Rectal smooth muscle tissue (tissue), 1 donor: Measurements from ENCODE around the gene NREP.

ENCODE experiments used
- H3K27ac ChIP-seq: one replicate; pipeline ENCODE4 v1.7.0; 2013; ENCODE audit warnings: low read depth, low read length, inconsistent platforms
- H3K27me3 ChIP-seq: one replicate; pipeline ENCODE4 v1.7.0; 2013; ENCODE audit warnings: low read length; ENCODE audit not compliant: control insufficient read depth, insufficient read depth
- H3K36me3 ChIP-seq: one replicate; pipeline ENCODE4 v1.7.0; 2013; ENCODE audit warnings: low read length; ENCODE audit not compliant: control insufficient read depth, insufficient read depth
- H3K4me1 ChIP-seq: one replicate; pipeline ENCODE4 v1.7.0; 2013; ENCODE audit warnings: low read length; ENCODE audit not compliant: control insufficient read depth, insufficient read depth
- H3K4me3 ChIP-seq: one replicate; pipeline ENCODE4 v1.7.0; 2013; ENCODE audit warnings: low read length
- H3K9ac ChIP-seq: one replicate; pipeline ENCODE4 v1.7.0; 2013; ENCODE audit warnings: low read length

NREP gene

GRCh38 chr5:111757355-111758283 is 625 bp upstream of the NREP start:
- Histone ChIP-seq H3K4me1 (peaks cover 10% of the 10 kb centered on the region), H3K9ac (peak overlapping the region; percentile 57), H3K27ac (peak overlapping the region; percentile 86), H3K4me3 (peak overlapping the region; percentile 70), H3K27me3 (no peaks in the 10 kb centered on the region), H3K36me3 (no peaks in the 10 kb centered on the region)

GRCh38 chr5:111755942-111756381 is 1.0 kb downstream of the NREP start:
- Histone ChIP-seq H3K9ac (no peak overlapping the region), H3K27me3 (no peaks in the 10 kb centered on the region), H3K4me1 (peaks cover 10% of the 10 kb centered on the region), H3K27ac (peak overlapping the region; percentile 86), H3K4me3 (peak overlapping the region; percentile 70), H3K36me3 (no peaks in the 10 kb centered on the region)

GRCh38 chr5:111755345-111755941 is 1.6 kb downstream of the NREP start:
- H3K36me3 ChIP-seq: no peaks in the 10 kb centered on the region
- peaks cover 10% of the 10 kb centered on the region for H3K4me1 ChIP-seq
- no peak overlapping the region for H3K9ac ChIP-seq
- no peaks in the 10 kb centered on the region for H3K27me3 ChIP-seq
- peak overlapping the region; percentile 70 for H3K4me3 ChIP-seq
- peak overlapping the region; percentile 86 for H3K27ac ChIP-seq

DNA sequence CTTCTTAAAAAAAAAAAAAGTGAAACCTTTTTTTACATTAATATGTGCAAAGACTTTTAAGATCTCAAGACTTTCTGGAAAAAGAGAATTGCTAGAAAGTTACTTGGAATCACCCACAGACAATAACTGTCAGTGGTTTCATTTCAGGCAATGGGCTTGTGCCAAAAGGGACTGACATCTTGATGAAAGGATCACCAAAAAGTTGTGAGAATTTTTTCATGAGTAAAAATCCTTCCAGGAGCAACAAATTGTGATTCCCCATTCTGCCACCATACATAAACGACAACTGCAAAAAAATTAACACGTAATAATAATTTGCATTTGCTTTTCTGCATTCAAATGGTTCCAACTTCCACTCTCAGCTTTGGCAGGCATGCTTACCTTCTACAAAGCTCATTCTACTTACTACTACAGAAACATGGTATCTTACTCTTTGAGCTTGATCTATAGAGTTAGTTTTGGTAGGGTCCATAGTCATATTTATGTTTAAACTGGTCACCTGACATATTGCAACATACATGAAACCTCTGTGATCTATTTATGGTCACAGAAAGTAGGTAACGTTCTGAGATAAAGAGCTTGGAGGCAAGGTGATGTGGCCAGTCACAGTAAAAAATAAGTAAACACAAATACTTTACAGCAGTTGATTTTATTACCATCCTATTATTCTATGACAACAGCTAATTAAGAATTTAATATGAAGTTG is 3.0 kb downstream of the NREP start:
- peaks cover 13% of the 10 kb centered on the region for H3K4me1 ChIP-seq
- no peak overlapping the region for H3K9ac ChIP-seq
- no peak overlapping the region for H3K4me3 ChIP-seq
- H3K27ac ChIP-seq: no peak overlapping the region
- H3K27me3 ChIP-seq: no peaks in the 10 kb centered on the region
- H3K36me3 ChIP-seq: no peaks in the 10 kb centered on the region

GRCh38 chr5:111752426-111752965 is 4.5 kb downstream of the NREP start:
- Histone ChIP-seq H3K27ac (no peak overlapping the region), H3K9ac (no peak overlapping the region), H3K36me3 (no peaks in the 10 kb centered on the region), H3K4me3 (no peak overlapping the region), H3K27me3 (no peaks in the 10 kb centered on the region), H3K4me1 (peaks cover 7% of the 10 kb centered on the region)

- H3K4me1 ChIP-seq: peaks cover 3% of the 10 kb centered on the region
- H3K4me3 ChIP-seq: no peak overlapping the region
- no peak overlapping the region for H3K9ac ChIP-seq
- H3K27ac ChIP-seq: no peak overlapping the region
- no peaks in the 10 kb centered on the region for H3K27me3 ChIP-seq
- no peaks in the 10 kb centered on the region for H3K36me3 ChIP-seq
Observed at GRCh38 chr5:111749303-111750026, 7.5 kb downstream of the NREP start.

DNA sequence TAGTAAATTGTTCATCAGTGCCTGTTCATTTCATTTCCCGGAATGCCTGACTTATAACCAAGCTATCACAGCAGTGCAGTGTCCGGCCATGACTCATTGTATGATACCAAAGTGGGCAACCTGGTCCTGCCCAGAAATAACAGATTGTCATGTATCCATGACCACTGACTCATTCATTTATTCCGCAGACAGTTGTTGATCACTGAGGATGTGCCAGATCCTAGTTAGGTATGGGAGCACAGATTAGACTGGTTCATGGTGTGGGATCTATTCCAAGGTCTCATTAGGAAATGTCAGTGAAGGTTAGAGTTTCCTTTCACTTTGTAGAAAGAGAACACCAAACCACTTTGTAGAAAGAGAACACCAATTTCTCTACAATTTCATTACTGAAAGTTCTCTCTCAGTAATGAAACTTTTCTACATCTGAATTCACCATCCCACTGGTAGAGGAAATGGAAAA is 8.7 kb downstream of the NREP start:
- no peaks in the 10 kb centered on the region for H3K27me3 ChIP-seq
- H3K4me3 ChIP-seq: no peak overlapping the region
- no peak overlapping the region for H3K9ac ChIP-seq
- no peak overlapping the region for H3K27ac ChIP-seq
- H3K36me3 ChIP-seq: no peaks in the 10 kb centered on the region
- peaks cover 7% of the 10 kb centered on the region for H3K4me1 ChIP-seq

- Histone ChIP-seq H3K36me3 (no peaks in the 10 kb centered on the region), H3K27ac (no peak overlapping the region), H3K4me1 (peaks cover 16% of the 10 kb centered on the region), H3K27me3 (no peaks in the 10 kb centered on the region), H3K4me3 (no peak overlapping the region), H3K9ac (no peak overlapping the region)
Observed at GRCh38 chr5:111747337-111747736, 9.7 kb downstream of the NREP start.

DNA sequence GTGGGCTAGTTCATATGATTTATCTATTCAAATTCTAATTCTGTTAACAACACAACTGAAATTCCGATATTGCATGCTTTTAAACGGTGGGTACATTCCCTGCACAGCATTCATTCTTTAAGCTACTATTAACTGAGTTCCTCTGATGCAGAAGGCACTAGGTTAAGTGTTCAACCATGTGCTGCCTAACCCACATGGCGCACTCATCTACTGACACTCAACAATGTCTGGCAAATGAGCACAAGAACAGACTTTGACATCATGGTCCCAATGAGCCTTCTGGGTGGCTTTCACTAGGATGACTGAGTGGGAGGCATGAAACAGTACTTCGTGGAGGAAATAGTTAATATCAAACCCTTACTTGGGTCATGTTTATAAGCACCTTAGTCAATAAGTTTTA is 10.2 kb downstream of the NREP start:
- Histone ChIP-seq H3K9ac (no peak overlapping the region), H3K4me3 (no peak overlapping the region), H3K27me3 (no peaks in the 10 kb centered on the region), H3K27ac (no peak overlapping the region), H3K36me3 (no peaks in the 10 kb centered on the region), H3K4me1 (peaks cover 21% of the 10 kb centered on the region)

DNA sequence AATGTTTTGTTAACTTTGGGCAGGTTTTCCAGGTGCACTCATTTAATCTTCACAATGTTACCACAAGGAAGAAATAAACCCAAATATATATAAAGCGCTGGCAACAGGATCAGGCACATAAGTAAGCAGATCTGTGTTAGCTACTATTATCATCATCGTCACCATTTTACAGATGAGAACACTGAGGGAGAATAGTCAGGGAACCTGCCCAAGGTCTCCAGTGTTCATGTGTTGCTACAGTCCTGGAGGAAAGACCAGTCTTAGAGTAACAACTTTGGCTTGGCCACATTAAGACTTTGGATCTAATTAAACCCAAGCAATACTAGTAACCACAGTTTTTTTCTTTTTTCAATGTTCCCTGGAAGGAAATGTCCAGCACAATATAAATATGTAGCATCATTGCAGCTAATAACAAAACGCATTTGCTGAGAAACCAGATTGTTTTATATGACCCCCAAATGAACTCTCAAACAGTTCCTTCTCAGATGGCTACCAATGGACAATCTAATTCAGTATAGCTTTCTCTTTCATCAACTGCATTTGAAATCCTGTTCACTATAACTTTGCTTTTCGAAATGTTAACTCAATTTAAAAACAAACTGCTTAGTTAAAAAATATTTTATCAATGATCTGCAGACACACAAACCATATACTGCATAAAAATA is 11.8 kb downstream of the NREP start:
- Histone ChIP-seq H3K27ac (no peak overlapping the region), H3K36me3 (no peaks in the 10 kb centered on the region), H3K4me1 (peaks cover 26% of the 10 kb centered on the region), H3K9ac (no peak overlapping the region), H3K27me3 (no peaks in the 10 kb centered on the region), H3K4me3 (no peak overlapping the region)

DNA sequence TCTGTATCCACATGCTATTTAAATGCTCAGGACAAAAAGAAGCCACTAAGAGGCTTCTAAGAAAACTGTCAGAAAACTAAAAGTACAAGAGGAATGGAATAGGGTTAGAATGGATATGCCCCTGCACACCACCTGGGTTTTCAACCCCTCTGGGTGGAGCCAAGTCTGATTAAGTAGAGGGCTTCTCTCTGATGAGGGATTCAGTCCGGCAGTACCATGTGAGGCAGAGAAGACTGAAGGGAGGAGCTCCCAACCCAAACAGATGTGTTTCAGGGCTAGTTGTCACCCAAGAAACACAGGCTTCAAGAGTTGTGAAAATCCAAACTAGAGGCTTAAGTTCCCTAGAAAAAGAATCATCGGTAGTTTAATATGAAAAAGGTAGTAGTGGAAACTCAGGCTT is 12.5 kb downstream of the NREP start:
- Histone ChIP-seq H3K27ac (no peak overlapping the region), H3K4me1 (peaks cover 23% of the 10 kb centered on the region), H3K9ac (no peak overlapping the region)

More for the DNA sequence above, 12.5 kb downstream of the NREP start:
- Histone ChIP-seq H3K27me3 (no peaks in the 10 kb centered on the region), H3K4me3 (no peak overlapping the region), H3K36me3 (no peaks in the 10 kb centered on the region)
